Astrocyte (in vitro differentiated cells and primary cell): ENCODE results near the gene PGS1.

Source experiments
- EZH2 ChIP-seq: IDR thresholded peaks from 2 replicates; pipeline ENCODE4 v1.6.1; 2012; ENCODE audit warnings: mild to moderate bottlenecking, low read length, inconsistent platforms; ENCODE audit not compliant: insufficient read depth
- TF ChIP-seq, protein P1 (sequence below): IDR thresholded peaks from 2 replicates; pipeline ENCODE4 v1.5.1; 2011; ENCODE audit warnings: low read depth, mild to moderate bottlenecking, inconsistent platforms, low read length, moderate library complexity; ENCODE audit not compliant: insufficient read depth

DNA sequence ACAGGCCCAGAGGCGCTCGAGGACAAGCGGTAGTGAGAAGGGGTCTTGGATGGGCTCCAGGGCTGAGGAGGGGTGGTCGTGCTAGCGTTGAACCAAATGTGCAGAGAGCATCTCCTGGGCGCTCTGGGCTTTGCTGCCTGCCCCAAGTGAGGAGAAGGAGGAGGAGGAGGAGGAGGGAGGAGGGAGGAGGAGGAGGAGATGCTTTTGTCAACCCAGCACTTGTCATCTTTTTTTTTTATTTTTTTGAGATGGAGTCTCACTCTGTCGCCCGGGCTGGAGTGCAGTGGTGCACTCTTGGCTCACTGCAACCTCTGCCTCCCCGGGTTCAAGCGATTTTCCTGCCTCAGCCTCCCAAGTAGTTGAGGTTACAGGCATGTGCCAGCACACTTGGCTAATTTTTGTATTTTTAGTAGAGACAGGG lies 59.8 kb downstream of the PGS1 start:
- TF ChIP-seq, protein P1, sequence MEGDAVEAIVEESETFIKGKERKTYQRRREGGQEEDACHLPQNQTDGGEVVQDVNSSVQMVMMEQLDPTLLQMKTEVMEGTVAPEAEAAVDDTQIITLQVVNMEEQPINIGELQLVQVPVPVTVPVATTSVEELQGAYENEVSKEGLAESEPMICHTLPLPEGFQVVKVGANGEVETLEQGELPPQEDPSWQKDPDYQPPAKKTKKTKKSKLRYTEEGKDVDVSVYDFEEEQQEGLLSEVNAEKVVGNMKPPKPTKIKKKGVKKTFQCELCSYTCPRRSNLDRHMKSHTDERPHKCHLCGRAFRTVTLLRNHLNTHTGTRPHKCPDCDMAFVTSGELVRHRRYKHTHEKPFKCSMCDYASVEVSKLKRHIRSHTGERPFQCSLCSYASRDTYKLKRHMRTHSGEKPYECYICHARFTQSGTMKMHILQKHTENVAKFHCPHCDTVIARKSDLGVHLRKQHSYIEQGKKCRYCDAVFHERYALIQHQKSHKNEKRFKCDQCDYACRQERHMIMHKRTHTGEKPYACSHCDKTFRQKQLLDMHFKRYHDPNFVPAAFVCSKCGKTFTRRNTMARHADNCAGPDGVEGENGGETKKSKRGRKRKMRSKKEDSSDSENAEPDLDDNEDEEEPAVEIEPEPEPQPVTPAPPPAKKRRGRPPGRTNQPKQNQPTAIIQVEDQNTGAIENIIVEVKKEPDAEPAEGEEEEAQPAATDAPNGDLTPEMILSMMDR: no peak
- no peak for TF ChIP-seq EZH2
